HT-29 (cell line): Measurements from ENCODE around the gene FARP1. TPM values are rescaled to one million over a fixed set of nuclear protein-coding genes. Genes with fewer than 3 reads are reported as not detected.

Experiments used
- DNase-seq: peaks from one replicate; pipeline ENCODE4 v3.0.0-alpha.2; 2015; ENCODE audit warnings: low spot score
- total RNA-seq: library from RNA; depleted of rRNA; stranded (reverse); fragments of >200 nt; shearing (Covaris generic); gene quantifications from 2 replicates; pipeline ENCODE4 v1.2.3, GENCODE V29; 2014

FARP1 gene
- total RNA-seq, 1 experiment from 2014 or later, result 49.0 TPM

DNA sequence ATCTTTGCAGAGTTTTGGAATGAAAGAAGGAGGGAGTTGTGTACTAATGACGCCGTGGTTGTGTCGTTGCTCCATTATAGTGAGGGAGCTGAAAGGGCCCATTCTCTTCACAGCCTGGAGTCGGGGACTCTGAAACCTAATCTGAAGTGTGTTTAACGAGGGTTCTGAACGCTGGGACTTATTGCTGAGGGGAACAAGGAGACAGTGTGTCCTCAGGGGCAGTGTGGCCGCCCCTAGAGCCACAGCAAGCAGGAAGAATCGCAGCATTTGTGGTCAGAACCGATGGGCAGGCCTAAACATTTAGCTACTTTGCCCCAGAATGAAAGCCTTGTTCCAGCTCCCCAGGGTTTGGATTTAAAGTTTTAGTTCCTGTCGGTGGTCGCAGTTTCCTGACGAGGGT lies 190.6 kb downstream of the FARP1 start:
- DNase-seq, result no peak

DNA sequence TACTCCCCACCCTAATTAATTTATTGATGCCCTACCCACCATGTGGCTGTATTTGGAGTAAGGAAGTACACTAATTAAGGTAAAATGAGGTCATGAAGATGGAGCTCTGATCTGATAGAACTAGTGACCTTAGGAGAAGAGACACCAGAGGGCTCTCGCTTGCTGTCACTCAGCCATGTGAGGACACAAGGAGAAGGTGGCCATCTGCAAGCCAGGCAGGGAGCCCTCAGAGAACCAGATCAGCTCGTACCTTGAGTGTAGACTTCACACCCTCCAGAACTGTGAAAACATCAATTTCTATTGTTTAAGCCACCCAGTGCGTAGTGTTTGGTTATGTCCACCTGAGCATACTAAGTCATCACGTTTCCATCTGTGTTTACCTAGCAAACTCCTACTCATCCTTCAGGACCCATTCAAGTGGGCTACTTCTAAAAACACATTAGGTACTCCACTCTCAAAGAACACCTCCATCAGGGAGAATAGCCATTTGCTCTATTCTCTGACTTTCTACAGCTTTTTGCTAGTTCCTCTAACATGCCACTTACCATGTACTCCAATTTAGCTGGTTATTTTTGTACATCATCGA lies 191.8 kb downstream of the FARP1 start:
- DNase-seq, result no peak

GRCh38 chr13:98335721-98336120 lies 192.8 kb downstream of the FARP1 start:
- no peak for DNase-seq

DNA sequence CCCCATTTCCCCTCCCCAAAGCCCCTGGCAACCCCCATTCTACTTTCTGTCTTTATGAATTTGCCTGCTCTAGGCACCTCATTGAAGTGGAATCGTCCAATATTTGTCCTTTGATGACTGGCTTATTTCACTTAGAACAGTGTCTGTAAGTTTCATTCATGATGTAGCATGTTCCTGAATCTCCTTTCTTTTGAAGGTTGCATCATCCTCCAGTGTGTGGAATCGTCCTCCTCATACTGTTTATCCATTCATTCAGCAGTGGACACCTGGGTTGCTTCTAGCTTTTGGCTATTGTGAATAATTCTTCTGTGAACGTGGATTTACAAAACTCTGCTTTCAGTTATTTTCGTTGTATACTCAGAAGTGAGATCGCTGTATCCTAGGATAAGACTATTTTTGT lies 195.4 kb downstream of the FARP1 start:
- DNase-seq, result no peak

- no peak for DNase-seq
These were observed 197.0 kb downstream of the FARP1 start for GRCh38 chr13:98339684-98340425.

GRCh38 chr13:98342953-98343352 lies 200.1 kb downstream of the FARP1 start:
- no peak for DNase-seq

DNA sequence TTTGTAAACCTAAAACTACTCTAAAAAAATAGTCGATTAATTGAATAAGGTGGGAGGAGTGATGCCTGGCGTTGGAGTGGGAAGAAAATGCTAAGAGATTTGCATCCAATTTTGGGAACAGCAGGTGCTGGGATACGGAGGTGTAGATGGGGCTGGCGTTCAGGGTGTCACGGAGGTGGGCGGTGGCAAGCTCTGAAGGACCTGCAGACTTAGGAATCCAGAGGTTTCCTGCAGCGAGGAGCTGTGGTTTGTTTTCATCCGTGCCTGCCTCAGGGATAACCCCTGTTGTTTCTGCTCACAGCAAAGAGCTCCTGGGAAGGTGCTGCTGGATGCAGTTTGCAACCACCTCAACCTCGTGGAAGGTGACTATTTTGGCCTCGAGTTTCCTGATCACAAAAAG lies 200.6 kb downstream of the FARP1 start:
- DNase-seq, result no peak

GRCh38 chr13:98344392-98344791 lies 201.5 kb downstream of the FARP1 start:
- no peak for DNase-seq

DNA sequence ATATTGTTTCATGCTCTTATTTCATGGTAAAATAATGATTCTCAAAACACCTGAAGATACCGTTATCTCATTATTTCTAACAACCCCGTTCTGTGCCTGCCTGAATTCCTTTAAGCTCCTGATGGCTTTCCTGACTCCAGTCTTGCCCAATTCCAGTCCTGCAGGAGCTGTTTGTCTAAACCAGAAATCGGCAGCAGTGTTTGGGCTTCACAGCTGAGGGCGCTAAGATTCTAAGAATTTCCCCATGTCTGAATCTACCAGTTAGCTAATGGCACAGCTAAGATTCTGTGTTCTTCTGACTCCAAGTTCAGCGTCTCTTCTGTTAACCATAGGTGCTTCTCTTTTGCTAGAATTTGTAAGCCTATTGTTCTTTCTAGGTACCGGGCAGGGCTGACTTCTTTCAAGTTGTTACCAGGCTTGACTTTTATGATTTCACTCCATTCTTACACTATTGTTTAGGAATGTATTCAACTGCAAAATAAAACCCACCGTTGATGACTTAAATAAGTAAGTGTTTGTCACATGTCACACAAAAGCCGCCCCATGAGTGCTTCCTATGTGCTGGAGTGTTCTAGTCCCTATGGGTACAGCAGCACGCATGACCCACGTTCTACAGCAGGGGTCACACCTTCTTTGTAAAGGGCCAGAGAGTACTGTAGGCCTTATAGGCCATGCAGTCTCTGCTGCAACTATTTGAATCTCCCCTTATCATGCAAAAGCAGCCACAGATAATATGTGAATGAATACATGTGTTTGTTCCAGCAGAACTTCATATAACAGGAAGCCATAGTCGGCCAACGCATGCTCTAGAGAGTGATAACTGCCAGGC lies 202.4 kb downstream of the FARP1 start:
- DNase-seq, result peak; percentile 26

GRCh38 chr13:98346904-98347636 lies 204.2 kb downstream of the FARP1 start:
- DNase-seq, result no peak

DNA sequence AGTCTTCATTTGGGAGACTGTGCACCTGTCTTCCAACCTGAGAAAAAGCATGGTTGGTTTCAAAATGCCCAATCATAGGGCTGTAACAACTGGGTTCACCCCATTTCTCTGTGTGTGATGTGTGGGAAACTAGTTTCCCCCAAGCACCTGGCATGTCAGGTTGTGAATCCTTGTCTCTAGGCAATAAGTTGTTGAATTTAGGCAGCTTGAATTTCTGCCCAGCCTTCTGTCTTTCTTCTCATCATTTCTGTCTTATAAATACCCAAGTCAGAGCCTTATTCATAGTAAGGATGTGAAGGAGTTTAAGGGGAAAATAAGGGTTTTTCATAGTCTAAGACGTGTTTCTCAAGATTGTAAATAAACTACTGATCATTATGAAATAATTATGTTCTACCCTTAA lies 204.9 kb downstream of the FARP1 start:
- DNase-seq, result no peak

DNA sequence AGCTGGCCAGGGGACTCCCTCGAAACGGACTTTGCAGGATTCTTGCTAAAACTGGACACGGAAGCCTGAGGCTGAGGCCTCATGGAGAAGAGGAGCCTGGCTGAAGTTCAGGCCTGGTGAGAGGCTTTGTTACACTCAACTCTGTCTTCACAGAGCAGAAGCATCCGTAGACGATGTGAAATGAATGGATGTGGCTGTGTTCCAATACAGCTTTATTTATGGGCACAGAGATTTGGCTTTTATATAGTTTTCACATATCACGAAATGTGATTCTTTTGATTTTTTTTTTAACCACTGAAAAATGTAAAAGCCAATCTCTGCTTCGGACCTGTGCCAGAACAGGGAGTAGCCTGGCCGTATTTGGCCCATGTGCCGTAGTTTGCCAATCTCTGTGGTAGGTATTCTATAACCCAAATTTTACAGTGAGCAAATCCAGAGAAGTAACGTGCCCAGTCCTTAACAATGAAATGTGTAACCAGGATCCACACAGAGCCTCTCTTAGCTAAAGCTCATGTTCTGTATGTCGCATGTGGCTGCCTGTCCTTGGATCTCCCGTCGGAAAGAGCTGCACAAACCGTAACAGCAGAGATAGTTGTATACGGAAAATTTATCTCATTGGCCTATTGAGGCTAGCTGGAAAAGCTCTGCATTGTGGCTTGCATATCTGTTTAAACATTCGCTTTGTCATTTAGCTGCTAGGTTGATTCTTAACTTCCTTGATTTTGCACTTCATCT lies 205.7 kb downstream of the FARP1 start:
- DNase-seq, result no peak

GRCh38 chr13:98349731-98350305 lies 206.9 kb downstream of the FARP1 start:
- peak; percentile 63 for DNase-seq

GRCh38 chr13:98350746-98351330 lies 207.9 kb downstream of the FARP1 start:
- DNase-seq, result no peak

DNA sequence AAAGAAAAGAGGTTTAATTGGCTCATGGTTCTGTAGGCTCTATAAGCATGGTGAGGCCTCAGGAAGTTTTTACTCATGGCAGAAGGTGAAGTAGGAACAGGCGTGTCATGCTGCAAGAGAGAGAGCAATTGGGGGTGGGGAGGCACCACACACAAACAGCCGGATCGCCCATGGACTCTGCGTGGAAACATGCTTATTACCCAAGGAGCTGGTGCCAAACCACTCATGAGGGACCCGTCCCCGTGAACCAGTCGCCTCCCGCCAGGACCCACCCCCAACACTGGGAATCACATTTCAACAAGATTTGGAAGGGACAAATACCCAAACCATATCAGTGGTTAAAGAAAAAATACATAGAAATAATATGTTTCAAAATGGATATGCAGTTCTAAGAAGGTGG lies 208.7 kb downstream of the FARP1 start:
- no peak for DNase-seq

DNA sequence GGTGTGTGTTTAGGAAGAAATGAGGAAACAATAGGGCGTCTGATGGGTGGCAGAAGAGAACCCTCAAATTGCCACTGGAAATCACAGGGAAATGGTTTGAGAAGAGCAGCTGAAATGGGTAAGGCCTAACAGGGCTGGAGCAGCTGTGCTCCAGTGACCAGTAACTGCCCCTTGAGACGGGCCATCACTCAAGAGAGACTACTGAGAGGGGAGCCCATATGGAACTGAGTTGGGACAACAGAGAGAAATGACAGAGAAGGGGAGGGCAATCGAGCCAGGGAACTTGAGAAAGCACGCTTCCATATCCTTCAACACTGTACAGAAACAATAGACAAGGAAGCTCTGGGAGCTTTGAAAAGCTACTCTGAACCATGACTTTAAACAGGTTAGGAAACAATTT lies 209.3 kb downstream of the FARP1 start:
- no peak for DNase-seq

DNA sequence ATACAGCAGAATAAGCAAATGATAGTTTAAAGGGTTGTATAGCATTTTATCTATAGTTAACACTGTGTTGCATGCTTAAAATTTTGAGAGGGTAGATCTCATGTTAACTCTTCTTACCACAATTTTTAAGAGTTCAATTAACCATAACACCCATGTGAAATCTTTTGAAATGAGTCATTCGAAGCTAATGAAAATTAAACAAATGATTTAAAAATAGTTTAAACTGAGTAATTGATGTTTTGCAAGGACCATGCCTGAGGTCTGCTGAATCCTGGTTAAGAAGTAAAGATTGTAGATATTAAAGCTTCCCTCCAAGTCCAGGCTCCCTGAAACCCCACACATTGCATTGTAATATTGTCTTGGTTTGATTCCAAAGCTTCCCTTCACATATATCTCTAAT lies 210.9 kb downstream of the FARP1 start:
- no peak for DNase-seq

DNA sequence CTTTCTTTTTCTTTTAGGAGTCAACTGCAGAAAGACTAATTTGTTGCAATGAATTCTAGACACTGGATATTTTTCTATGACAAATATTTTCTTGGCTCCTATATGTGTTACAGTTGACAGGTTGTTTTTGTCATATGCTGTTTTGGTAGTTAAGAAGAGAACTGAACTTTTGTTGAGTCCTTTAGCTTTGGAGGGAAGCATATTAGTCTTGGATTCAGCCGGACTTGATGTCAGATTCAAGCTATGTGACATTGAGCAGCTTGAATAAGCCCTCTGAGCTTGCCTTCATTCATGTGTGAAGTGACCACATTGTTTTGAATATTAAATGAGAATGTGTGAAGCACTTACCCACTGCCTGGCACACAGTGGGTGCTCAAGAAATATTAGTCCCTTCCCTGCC lies 216.0 kb downstream of the FARP1 start:
- DNase-seq, result no peak

- DNase-seq, result no peak
These were observed 217.7 kb downstream of the FARP1 start for GRCh38 chr13:98360545-98360944.

DNA sequence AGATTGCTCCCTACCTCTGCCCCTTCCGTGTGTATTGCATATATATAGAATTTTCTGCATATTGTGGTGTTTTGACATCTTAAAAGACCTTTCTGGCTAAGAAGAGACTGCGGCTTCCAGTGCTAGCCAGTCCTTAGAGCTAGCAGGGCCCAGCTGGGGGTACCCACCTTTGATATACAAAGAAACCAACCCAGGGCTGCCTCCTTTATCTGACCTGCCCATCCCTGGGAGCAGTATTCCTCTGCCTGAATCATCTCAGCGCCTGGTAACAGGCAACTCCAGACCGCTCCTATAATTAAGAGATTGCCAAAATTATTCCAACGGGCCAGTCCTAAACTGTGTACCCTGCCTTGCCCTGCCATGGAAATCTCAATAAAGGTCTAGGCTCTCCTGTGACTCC lies 220.4 kb downstream of the FARP1 start:
- no peak for DNase-seq

GRCh38 chr13:98364179-98364578 lies 221.3 kb downstream of the FARP1 start:
- DNase-seq, result no peak
